Hepatocyte (in vitro differentiated cells): ENCODE data around the gene EGFL8. TPM values are rescaled to one million over a fixed set of nuclear protein-coding genes. Genes with fewer than 3 reads are reported as not detected.

Source experiments
- DNase-seq: peaks from one replicate; pipeline ENCODE4 v3.0.0-alpha.2; 2016; ENCODE audit warnings: low spot score
- H2AFZ ChIP-seq: fragments of 200-600 bp; sonication (generic); 2 replicates; pipeline ENCODE4 v1.6.0; 2016; ENCODE audit warnings: antibody characterized with exemption, mild to moderate bottlenecking
- H3K27ac ChIP-seq: fragments of 200-600 bp; sonication (generic); 2 replicates; pipeline ENCODE4 v1.5.1; 2016; ENCODE audit warnings: mild to moderate bottlenecking
- H3K27me3 ChIP-seq: fragments of 200-600 bp; sonication (generic); 2 replicates; pipeline ENCODE4 v1.6.1; 2016
- H3K36me3 ChIP-seq: fragments of 200-600 bp; sonication (generic); replicated peaks from 2 replicates; pipeline ENCODE4 v1.5.1; 2016; ENCODE audit warnings: low read depth; ENCODE audit not compliant: insufficient read depth
- H3K4me1 ChIP-seq: fragments of 200-600 bp; sonication (generic); 2 replicates; pipeline ENCODE4 v1.5.1; 2016; ENCODE audit warnings: mild to moderate bottlenecking, moderate library complexity; ENCODE audit not compliant: insufficient read depth
- H3K4me2 ChIP-seq: fragments of 200-600 bp; sonication (generic); 2 replicates; pipeline ENCODE4 v1.6.0; 2016
- H3K4me3 ChIP-seq: fragments of 200-600 bp; sonication (generic); 2 replicates; pipeline ENCODE4 v1.5.1; 2016; ENCODE audit warnings: mild to moderate bottlenecking
- H3K79me2 ChIP-seq: fragments of 200-600 bp; sonication (generic); 2 replicates; pipeline ENCODE4 v1.6.0; 2017; ENCODE audit warnings: mild to moderate bottlenecking
- H3K9me2 ChIP-seq: fragments of 200-600 bp; sonication (generic); replicated peaks from 2 replicates; pipeline ENCODE4 v1.6.0; 2017; ENCODE audit warnings: mild to moderate bottlenecking; ENCODE audit not compliant: insufficient read depth
- H3K9me3 ChIP-seq: fragments of 200-600 bp; sonication (generic); 2 replicates; pipeline ENCODE4 v1.5.1; 2016; ENCODE audit warnings: low read depth, mild to moderate bottlenecking
- H4K20me1 ChIP-seq: fragments of 200-600 bp; sonication (generic); 2 replicates; pipeline ENCODE4 v1.6.0; 2016; ENCODE audit warnings: mild to moderate bottlenecking; ENCODE audit not compliant: insufficient read depth, poor library complexity, severe bottlenecking
- CTCF ChIP-seq: fragments of 200-600 bp; sonication (generic); IDR thresholded peaks from 2 replicates; pipeline ENCODE4 v1.5.1; 2016; ENCODE audit warnings: antibody characterized with exemption, mild to moderate bottlenecking; ENCODE audit not compliant: poor library complexity
- EZH2 ChIP-seq: fragments of 200-600 bp; sonication (generic); IDR thresholded peaks from 2 replicates; pipeline ENCODE4 v1.6.1; 2016; ENCODE audit warnings: antibody characterized with exemption, mild to moderate bottlenecking, borderline replicate concordance
- EZH2phosphoT487 ChIP-seq: fragments of 200-600 bp; sonication (generic); IDR thresholded peaks from one replicate; pipeline ENCODE4 v1.6.1; 2018; ENCODE audit warnings: antibody characterized with exemption, mild to moderate bottlenecking, low read depth, moderate library complexity; ENCODE audit not compliant: unreplicated experiment, severe bottlenecking
- WGBS: methylation state at CpG from one replicate; pipeline ENCODE4 v1.1.6; 2016; ENCODE audit warnings: low lambda C conversion rate; ENCODE audit errors: missing lambda C conversion rate; 5-methylcytosine and 5-hydroxymethylcytosine counted together
- polyA plus RNA-seq: library from polyadenylated mRNA; unstranded; fragments of >200 nt; fragmentation: Nextera tagmentation; extraction: Ambion mirVana; gene quantifications from 2 replicates; pipeline ENCODE4 v1.2.1, GENCODE V29; 2016
- total RNA-seq: library from RNA; depleted of rRNA; stranded (reverse); fragments of >200 nt; gene quantifications from 2 replicates; pipeline ENCODE4 v1.2.3, GENCODE V29; 2014

The EGFL8 gene
- total and polyA plus RNA-seq, 2 experiments from 2014 or later = 4.5 to 12.2 TPM

GRCh38 chr6:32123681-32124080 lies 40.7 kb upstream of the EGFL8 start:
- TF ChIP-seq EZH2 (no peak), CTCF (no peak), EZH2phosphoT487 (no peak)
- H3K27ac ChIP-seq = no peak overlapping the region
- H3K9me3 ChIP-seq = no peaks in the 10 kb centered on the region
- peaks cover 31% of the 10 kb centered on the region for H3K79me2 ChIP-seq
- no peaks in the 10 kb centered on the region for H3K36me3 ChIP-seq
- DNase-seq = no peak
- no peak overlapping the region for H3K4me2 ChIP-seq
- H3K4me1 ChIP-seq = peaks cover 23% of the 10 kb centered on the region
- H3K4me3 ChIP-seq = no peak overlapping the region
- no peaks in the 10 kb centered on the region for H4K20me1 ChIP-seq
- H2AFZ ChIP-seq = no peak overlapping the region
- 99% methylated on average over 4 of the region's 4 CpGs for WGBS
- H3K9me2 ChIP-seq = no peaks in the 10 kb centered on the region
- H3K27me3 ChIP-seq = no peaks in the 10 kb centered on the region

- H3K4me2 ChIP-seq = peak overlapping the region; percentile 92
- no peak for DNase-seq
- H3K4me3 ChIP-seq = peak overlapping the region; percentile 63
- H3K9me2 ChIP-seq = no peaks in the 10 kb centered on the region
- H3K27ac ChIP-seq = peak overlapping the region; percentile 95
- no peaks in the 10 kb centered on the region for H3K9me3 ChIP-seq
- TF ChIP-seq EZH2phosphoT487 = no peak
- no peak for TF ChIP-seq EZH2
- H3K27me3 ChIP-seq = no peaks in the 10 kb centered on the region
- H4K20me1 ChIP-seq = no peaks in the 10 kb centered on the region
- WGBS = 56% methylated on average over 8 of the region's 8 CpGs
- H3K36me3 ChIP-seq = no peaks in the 10 kb centered on the region
- H3K79me2 ChIP-seq = peaks cover 41% of the 10 kb centered on the region
- H3K4me1 ChIP-seq = peaks cover 16% of the 10 kb centered on the region
- no peak overlapping the region for H2AFZ ChIP-seq
Observed at GRCh38 chr6:32126880-32127279, 37.5 kb upstream of the EGFL8 start.

- no peaks in the 10 kb centered on the region for H3K27me3 ChIP-seq
- TF ChIP-seq CTCF (no peak), EZH2 (no peak), EZH2phosphoT487 (no peak)
- no peak for DNase-seq
- no peaks in the 10 kb centered on the region for H4K20me1 ChIP-seq
- H3K36me3 ChIP-seq = no peaks in the 10 kb centered on the region
- 10% methylated on average over 9 of the region's 9 CpGs for WGBS
- H3K4me3 ChIP-seq = peak overlapping the region; percentile 63
- H3K9me3 ChIP-seq = no peaks in the 10 kb centered on the region
- no peaks in the 10 kb centered on the region for H3K9me2 ChIP-seq
- peaks cover 41% of the 10 kb centered on the region for H3K79me2 ChIP-seq
- H3K27ac ChIP-seq = peak overlapping the region; percentile 95
- H3K4me1 ChIP-seq = peaks cover 16% of the 10 kb centered on the region
- peak overlapping the region; percentile 57 for H2AFZ ChIP-seq
- peak overlapping the region; percentile 92 for H3K4me2 ChIP-seq
Observed at GRCh38 chr6:32127409-32127716, 37.0 kb upstream of the EGFL8 start.

GRCh38 chr6:32127717-32128592 lies 36.4 kb upstream of the EGFL8 start, which contains the start of gene ATF6B:
ATF6B (minus strand) TSS chr6:32128246; CDS start chr6:32128207, 39 bp downstream.
- no peak for TF ChIP-seq EZH2phosphoT487
- no peak for TF ChIP-seq EZH2
- TF ChIP-seq CTCF = peak; percentile 4
- H2AFZ ChIP-seq = peak within 1 kb of the TSS; percentile 57
- H4K20me1 ChIP-seq = no peaks in the 10 kb centered on the region
- H3K4me3 ChIP-seq = peak within 1 kb of the TSS; percentile 63
- H3K9me3 ChIP-seq = no peaks in the 10 kb centered on the region
- peak within 1 kb of the TSS; percentile 92 for H3K4me2 ChIP-seq
- no peaks in the 10 kb centered on the region for H3K27me3 ChIP-seq
- WGBS = under 1% methylated on average over 44 of the region's 44 CpGs
- H3K36me3 ChIP-seq = no peaks in the 10 kb centered on the region
- H3K79me2 ChIP-seq = peaks cover 41% of the 10 kb centered on the region
- peak within 1 kb of the TSS; percentile 95 for H3K27ac ChIP-seq
- H3K9me2 ChIP-seq = no peaks in the 10 kb centered on the region
- peak; percentile 99 for DNase-seq
- H3K4me1 ChIP-seq = peaks cover 16% of the 10 kb centered on the region
